Measurements from ENCODE around the gene HES1. TPM values are rescaled to one million over a fixed set of nuclear protein-coding genes. Genes with fewer than 3 reads are reported as not detected.
"Not testable (repeated sequence)": the region's sequence is repeated elsewhere in the genome, so short reads cannot be mapped to it uniquely, and the experiment has no call there.

HES1 gene, protein sequence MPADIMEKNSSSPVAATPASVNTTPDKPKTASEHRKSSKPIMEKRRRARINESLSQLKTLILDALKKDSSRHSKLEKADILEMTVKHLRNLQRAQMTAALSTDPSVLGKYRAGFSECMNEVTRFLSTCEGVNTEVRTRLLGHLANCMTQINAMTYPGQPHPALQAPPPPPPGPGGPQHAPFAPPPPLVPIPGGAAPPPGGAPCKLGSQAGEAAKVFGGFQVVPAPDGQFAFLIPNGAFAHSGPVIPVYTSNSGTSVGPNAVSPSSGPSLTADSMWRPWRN
- 543 and 595 TPM in 2 replicates for total RNA-seq (2014; rRNA removed; shearing (Covaris generic))

DNA sequence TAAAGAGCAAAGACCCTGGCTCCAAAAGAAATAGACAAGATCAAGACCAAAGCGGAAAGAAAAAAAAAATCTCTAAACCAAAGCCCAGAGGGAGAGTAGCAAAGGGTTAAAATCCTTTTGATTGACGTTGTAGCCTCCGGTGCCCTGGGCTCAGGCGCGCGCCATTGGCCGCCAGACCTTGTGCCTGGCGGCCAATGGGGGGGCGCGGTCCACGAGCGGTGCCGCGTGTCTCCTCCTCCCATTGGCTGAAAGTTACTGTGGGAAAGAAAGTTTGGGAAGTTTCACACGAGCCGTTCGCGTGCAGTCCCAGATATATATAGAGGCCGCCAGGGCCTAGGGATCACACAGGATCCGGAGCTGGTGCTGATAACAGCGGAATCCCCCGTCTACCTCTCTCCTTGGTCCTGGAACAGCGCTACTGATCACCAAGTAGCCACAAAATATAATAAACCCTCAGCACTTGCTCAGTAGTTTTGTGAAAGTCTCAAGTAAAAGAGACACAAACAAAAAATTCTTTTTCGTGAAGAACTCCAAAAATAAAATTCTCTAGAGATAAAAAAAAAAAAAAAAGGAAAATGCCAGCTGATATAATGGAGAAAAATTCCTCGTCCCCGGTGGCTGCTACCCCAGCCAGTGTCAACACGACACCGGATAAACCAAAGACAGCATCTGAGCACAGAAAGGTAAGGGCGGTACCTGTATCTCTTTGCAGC, at the start of gene HES1:
Gene HES1 (plus strand): TSS at position 343 of the 713 bp plus-strand sequence. CDS start 233 bp downstream, at position 576.
- peak; percentile 98 for DNase-seq (ENCODE audit: low spot score)

DNA sequence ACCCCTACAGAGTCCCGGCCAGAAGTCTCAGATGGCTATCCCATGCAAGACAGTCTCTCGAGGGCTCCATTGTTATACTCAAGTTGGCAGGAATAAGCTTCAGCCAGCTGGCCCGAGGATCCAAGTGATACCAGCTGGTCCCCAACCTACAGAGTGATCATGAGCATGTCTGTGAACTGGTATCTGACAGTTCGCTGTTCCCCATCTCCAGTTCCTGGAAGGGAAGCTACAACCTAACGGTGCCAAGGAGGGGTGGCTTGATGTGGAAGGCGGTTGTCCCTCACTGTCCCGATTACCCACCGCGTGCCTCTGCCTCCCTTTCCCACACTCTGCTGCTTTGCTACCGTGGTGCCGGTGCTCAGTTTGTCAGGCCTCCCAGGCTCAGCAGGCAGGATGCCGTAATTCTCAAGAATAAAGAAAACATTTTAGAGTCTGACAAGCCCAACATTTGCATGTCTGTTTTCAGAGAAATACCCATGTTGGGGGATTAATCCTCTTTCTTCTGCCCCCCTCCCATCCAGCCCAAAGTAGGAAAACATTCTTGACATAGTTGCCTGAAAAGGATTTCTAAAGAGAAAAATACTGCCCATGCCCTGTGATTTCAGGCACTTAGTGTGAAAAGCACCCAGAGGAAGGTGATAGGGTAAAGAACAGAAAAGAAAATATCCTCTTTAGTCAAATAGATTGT, 49.4 kb upstream of the HES1 start:
- no peak for DNase-seq (ENCODE audit: low spot score)

DNA sequence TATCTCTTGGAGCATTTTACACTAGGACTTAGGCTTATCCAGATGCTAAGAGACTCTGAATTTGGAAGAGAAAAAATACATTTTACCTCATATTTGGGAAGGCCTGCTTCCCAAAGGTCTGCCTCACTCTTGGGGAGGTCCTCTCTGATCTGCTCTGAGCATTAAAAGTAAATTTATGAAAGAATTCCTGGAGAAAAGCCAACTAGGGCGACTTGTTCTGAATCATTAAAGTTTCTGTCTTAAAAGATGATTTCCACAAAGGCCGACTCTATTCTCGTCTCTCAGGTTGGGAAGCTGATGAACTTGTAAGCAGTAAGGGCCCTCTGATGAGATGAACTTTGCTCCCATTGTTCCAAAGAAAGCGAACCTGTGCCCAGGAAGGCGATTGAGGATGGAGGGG, 48.7 kb upstream of the HES1 start:
- DNase-seq (ENCODE audit: low spot score) = no peak

DNA sequence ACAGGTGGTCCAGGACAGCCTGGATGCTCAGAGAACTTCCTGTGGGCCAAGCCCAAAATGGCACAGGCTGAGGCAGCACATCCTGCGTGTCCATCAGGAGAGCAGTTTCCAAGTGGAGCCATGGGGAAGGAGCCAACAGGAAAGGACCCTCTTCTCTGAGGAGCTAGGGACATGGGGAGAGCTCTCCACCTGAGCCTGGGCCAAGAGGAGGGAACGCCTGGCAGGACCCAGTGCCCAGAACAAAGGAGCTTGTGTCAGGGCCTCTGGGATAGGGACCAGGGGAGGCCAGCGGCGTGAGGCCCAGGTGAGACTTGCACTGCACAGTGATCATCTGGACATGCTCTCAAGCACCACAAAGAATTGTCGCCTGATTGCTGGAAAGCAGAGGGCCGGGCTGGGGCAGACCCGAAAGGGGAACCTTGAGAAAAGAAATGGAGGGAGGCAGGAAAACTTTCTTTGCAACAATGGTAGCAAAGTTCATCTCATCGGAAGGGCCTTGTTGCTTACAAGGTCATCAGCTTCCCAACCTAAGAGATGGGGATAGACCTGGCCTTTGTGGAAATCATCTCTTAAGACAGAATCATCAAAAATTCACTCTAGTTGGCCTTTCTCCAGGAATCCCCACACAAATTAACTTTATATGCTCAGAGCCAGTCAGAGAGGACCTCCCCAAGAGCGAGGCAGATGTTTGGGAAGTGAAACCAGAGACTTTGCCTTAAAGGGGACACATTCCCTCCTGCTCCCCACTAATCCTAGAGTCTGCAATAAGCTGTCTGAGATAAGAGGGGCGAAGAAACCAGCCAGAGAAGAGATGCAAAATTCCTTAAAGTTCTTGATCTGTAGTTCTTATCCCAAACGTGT, 47.7 kb upstream of the HES1 start:
- no peak for DNase-seq (ENCODE audit: low spot score)

DNA sequence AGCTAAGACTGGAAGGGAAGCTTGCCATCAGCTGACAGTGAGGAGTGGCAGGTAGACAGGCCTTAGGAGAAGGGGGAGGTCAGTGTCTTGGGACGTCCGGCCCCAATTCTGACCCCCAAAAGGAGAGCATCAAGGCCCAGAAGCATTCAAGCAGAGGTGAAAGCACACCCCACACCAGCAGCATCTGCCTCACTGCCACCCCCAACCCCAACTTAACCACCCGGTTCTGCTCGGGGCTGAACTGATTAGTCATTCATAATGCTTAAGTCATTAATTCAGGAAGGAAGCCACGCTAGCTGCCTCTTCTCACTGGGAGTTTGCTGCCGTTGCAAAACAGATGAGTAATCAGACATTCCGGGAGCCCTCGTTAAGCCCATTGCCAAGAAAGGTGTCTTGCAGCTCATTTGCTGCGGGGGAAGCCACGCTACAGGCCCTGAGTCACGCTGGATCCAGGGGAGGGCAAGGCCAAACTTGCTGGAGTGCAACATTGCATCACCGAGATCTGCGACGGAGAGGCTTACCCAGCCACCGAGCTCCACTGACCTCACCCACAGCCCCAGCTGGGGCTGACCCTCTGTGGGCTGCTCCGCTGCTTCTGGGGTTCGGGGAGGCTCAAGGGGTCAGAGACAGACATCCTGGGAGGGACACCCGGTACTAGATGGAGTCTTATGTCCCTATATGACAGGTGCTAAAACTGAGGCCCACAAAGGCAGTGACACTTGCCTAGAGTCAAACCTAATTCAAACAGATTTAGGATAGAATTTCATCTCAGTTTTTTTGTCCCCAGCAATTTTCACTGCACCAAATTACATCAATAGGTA, 46.4 kb upstream of the HES1 start:
- DNase-seq (ENCODE audit: low spot score) = peak; percentile 93

DNA sequence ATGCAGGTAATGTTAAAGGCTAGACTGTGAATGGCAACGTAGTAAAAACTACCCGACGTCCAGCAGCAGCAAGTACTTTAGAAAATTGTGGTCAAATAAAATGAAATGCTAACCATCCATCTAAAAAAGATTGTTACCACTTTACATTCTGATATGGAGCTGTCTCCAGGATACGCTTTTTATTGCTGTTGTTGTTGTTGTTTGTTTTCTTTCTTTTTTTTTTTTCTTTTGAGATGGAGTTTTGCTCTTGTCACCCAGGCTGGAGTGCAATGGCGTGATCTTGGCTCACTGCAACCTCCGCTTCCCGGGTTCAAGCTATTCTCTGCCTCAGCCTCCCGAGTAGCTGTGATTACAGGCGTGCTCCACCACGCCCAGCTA, 45.8 kb upstream of the HES1 start:
- not testable (repeated sequence) for DNase-seq (ENCODE audit: low spot score)

DNA sequence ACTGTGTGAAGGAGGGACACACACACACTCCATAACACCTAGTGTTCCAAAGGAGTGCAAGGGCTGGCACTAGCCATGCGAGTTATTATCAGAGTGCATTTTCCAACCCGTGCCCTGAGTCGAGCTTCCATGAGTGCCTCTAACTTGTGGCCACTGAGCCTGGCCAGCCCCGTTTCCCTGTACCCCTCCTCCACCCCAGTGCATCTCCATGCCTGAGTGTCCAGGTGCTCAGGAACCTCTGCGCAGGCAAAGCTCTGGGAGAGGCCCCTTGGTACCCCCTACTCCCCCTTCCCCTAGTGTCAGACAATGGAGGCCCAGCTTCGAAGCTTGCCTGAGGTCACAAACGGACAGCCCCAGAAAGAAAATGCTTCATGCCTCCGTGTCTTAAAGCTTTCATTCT, 45.2 kb upstream of the HES1 start:
- DNase-seq (ENCODE audit: low spot score) = no peak

DNA sequence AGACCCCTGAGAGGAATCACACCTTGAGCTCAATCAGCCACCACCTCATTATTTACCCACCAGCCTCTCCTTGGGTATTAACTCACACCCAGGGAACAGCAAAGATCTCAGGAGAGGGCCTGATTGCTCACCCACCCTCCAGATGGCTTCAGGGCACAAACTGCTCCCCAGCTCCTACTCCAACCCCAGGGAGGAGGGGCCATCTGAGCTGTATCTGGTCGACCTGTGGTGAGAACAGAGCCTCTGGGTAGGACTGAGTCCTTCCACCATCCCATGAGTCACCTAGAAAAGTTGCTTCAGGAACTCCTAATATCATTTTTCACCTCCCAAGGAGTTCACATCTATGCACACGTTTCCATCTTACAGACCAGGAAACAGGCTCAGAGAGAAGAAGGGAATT, 44.8 kb upstream of the HES1 start:
- no peak for DNase-seq (ENCODE audit: low spot score)

DNA sequence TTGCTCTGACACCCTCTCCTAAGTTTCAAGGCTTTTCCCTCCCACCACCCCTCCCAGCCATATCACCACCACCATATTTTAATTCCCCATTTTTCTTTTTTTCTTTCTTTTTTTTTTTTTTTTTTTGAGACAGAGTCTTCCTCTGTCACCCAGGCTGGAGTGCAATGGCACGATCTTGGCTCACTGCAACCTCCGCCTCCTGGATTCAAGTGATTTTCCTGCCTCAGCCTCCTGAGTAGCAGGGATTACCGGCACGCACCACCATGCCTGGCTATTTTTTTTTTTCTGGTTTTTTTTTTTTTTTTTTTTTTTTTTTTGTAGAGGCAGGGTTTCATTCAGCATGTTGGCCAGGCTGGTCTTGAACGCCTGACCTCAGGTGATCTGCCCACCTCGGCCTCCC, 44.1 kb upstream of the HES1 start:
- not testable (repeated sequence) for DNase-seq (ENCODE audit: low spot score)

DNA sequence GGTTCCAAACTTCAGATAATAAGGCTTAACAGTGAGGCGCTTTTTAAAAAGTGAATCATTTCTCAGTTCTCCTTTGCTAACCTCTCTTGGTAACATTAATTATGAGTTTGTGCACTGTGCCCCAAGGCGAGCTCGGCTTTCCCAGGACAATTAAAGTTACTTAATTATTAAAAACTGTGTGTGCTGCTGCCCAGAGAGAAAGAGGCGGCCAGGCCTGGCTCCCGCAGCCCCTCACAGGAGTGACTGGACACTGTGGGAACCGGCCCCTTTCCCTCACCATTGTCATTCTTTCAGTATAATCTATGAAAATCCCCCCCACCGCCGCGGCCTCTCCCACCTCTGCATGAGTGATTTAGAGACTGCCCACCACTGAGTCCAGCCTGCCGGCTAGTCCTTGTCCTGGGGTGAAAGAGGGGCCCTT, 43.1 kb upstream of the HES1 start:
- DNase-seq (ENCODE audit: low spot score) = no peak

DNA sequence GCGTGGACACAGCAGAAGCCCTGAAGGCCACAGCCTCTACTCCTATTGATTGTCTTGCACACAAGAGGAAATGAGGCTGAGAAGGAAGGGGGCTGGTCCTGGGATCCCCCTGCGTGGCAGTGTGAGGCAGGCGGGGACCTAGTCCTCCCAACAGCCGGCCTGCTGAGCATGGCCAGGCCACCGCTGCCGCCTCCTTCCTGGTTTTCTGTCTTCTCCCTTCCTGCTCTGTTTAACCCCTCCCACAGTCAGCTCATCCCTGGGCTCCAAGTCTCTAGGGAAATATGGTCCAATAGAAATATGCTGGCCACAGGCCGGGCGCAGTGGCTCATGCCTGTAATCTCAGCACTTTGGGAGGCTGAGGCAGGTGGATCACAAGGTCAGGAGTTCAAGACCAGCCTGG, 42.1 kb upstream of the HES1 start:
- DNase-seq (ENCODE audit: low spot score) = no peak

DNA sequence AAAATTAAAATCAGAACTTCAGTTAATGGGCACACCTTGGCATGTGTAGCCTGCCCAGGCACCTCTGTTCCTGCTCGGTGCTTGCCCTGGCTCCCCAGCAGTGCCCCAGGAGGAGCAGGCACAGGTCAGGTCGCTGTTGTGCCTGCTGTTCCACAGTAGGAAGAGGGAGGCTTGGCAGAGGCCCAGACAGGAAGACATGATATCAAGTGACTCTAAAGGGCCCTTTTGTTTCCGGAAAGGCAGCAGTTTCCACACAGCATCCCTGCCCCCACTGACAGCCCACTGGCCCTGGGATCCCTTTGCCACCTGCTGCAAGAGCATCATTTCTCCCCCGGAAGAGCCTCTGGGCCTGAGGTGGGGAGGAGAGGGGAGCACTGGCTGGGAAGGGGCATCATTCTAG, 40.5 kb upstream of the HES1 start:
- DNase-seq (ENCODE audit: low spot score) = peak; percentile 55

DNA sequence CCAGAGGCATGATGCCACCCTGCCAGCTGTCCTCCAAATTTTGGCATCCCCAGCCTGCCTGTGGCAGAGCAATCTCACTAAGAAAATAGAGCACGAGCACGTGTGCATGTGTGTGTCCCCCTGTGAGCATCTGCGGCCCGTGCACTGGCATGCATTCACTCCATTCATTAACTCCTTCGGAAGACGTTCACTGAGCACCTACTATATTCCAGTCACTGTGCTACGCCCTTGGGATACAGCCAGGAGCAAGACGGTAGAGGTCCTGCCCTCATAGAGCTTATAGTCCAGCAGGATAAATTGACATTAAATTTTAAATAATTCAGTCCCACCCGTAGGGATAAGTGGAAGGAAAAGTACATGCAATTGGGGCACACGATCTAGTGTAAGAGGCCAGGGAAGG, 40.0 kb upstream of the HES1 start:
- no peak for DNase-seq (ENCODE audit: low spot score)

DNA sequence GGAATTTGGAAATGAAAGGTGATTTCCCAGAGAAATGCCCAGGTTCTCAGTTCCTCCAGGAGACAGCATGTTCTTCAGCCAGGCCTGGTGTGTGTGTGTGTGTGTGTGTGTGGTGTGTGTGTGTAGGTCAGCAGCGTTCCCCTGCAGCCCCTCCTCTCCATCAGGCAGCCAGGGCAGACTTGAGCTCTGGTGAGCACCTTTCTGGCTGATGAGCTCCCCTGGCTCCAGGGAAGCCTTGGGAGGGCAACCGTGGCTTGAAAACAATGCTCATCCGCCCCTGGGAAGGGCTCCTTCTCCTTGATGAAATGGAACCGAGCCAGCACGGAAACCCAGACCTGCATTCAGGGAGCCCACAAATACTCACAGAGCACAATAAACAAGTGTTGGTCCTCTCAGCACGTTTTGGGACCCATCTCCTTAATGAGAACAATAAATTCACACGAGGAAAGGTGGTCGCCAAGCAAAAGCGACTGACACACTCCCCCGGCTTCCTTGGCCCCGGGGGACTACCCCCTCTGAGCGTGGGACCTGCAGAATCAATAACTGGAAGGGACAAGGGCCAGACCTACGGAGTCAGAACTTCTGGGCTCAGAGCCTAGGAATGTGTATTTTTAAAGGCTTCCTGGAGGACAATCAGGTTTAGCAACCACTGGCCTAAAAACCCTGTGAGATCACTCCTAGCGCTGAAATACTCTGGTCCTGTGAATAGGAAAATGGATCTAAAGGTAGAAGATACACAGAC, 38.6 kb upstream of the HES1 start:
- DNase-seq (ENCODE audit: low spot score) = no peak

DNA sequence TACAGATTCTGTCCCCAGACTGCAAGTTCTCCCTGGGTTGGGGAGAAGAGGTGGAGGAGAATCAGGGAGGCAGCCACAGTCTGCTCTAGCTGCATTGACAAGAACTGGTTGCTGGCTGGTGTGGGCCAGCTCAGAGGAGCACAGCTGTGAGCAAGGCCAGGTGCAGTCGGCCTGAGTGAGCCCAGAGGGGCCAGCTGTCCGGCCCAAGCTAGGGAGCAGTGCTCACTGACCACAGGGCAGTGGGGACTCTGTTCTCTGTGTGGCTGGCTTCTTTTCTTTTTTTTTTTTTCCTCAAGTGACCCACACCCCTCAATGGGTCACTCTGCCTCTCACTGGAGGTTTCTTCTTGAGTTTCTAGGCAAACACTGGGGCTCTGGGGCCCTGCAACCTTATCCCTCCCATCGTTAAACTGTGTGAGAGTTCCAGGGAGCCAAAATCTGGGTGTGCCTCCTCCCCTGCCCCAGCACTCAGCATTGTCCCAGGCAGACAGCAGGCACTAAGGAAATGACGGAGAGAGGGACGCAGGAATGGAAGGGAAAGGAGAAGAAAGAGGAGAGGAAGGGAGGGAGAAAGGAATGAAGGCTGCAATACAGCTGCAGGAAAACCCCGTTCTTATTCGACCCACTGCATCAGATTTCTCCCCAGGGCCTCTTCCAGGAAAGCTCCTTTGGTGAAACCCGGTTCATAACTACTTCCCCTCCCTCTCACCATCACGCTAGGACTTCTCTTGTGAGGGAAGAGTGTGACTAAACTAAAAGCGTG, 37.7 kb upstream of the HES1 start:
- DNase-seq (ENCODE audit: low spot score) = no peak

DNA sequence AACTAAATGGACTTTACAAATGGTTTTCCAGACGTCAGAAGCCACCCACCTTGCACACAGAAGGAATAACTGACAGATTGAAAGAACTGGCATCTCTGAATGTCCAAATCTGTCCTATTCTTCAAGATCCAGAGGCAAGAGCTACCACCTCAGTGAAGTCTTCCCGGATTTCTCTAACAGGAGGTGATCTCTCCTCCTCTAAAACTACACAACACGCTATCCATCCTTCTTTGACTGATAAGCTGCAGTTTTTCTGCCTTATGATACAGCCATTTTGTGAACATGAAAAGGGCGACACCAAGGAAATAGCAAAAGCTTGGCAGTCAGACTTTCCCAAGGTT, 37.1 kb upstream of the HES1 start:
- no peak for DNase-seq (ENCODE audit: low spot score)

DNA sequence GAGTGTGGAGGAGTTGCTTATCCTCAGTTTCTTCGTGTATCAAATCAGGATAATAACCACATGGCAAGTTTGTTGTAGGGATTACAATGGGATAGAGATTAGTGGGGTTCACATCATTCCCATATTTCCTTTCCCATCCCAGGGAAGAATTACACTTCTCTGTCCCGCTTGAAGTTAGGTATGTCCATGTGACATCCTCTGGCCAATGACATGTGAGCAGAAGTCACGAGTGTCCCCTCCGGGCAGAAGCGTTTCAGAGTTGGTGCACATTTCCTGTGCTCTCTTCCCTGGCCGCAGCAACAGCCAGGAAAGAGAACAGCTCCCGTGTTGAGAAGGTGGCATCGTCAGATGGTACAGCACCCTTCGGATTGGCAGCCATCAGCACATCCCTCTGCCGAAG, 36.7 kb upstream of the HES1 start:
- no peak for DNase-seq (ENCODE audit: low spot score)

DNA sequence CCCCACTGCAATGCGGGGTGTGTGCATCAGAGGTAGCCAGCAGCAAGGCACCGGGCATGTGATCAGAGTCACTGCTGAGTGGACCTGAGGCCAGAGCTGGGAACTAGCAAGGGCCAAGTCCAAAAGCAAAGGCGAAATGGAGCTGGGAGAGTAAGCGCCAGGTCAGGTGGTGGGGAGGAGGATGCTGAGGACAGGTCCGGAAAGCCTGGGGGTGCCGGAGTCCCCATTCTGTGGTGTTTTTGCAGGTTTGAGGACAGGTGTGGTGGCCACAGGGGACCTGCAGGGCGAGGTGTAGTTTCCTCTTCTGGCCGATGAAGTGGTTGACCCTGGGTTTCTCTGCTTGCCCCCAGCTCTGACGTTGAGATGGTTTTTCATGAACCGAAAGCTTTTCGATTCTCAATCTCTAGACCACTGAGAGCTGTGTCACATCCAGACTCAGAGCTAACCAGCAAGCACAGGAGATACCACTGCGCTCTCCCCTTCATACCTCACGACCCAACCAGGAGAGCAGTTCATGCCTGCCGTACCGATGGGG, 35.0 kb upstream of the HES1 start:
- DNase-seq (ENCODE audit: low spot score) = no peak
